GM10248 (cell line): ENCODE measurements around the gene MARS1.
"Not testable (repeated sequence)": the region's sequence is repeated elsewhere in the genome, so short reads cannot be mapped to it uniquely, and the experiment has no call there.

Experiments
- CTCF ChIA-PET: fragments of 300-600 bp; sonication (Branson Sonifier 250); formaldehyde crosslinking; extraction: SDS; loops from one replicate; lab custom pipeline; 2021; ENCODE audit warnings: antibody characterized with exemption; lab: Yijun Ruan, JAX
- POLR2A ChIA-PET: fragments of 350-650 bp; sonication (Branson Sonifier 250); formaldehyde crosslinking; extraction: SDS; loops from one replicate; lab custom pipeline; 2020; ENCODE audit warnings: antibody characterized with exemption; lab: Yijun Ruan, JAX
- DNase-seq: peaks from one replicate; pipeline ENCODE4 v3.0.0; 2012; ENCODE audit errors: extremely low spot score
- TF ChIP-seq, protein P1 (sequence below): IDR thresholded peaks from 2 replicates; pipeline ENCODE4 v1.5.1; 2012; ENCODE audit warnings: mild to moderate bottlenecking, low read depth; ENCODE audit errors: extremely low read depth, missing control alignments, control extremely low read depth

Gene MARS1

DNA sequence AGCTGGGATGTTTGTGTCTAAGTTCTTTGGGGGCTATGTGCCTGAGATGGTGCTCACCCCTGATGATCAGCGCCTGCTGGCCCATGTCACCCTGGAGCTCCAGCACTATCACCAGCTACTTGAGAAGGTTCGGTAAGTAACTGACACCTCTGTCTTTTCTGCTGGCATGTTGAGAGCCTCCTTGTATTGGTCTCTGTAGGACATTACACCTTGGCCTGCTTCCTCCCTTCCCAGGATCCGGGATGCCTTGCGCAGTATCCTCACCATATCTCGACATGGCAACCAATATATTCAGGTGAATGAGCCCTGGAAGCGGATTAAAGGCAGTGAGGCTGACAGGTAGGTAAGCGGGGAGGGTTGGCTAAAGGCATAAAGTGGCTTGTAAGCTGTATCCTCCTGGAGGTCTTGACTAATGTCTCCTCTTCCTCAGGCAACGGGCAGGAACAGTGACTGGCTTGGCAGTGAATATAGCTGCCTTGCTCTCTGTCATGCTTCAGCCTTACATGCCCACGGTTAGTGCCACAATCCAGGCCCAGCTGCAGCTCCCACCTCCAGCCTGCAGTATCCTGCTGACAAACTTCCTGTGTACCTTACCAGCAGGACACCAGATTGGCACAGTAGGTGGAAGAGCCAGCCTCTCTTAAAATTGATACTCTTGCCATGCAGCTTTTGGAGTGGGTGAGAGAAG lies 27.0 kb downstream of the MARS1 start:
- ChIA-PET POLR2A (interaction anchor here (0.8 to 0.9 kb wide), 2 partner anchors 9 to 11 kb away, joined by 3 to 5 read pairs; no protein-coding TSS in a partner anchor), CTCF (interaction anchor here (1.0 to 2.1 kb wide), 5 partner anchors 12 to 59 kb away, joined by 3 to 6 read pairs (median 4); partner anchors contain the start of gene INHBE)
- TF ChIP-seq, protein P1, sequence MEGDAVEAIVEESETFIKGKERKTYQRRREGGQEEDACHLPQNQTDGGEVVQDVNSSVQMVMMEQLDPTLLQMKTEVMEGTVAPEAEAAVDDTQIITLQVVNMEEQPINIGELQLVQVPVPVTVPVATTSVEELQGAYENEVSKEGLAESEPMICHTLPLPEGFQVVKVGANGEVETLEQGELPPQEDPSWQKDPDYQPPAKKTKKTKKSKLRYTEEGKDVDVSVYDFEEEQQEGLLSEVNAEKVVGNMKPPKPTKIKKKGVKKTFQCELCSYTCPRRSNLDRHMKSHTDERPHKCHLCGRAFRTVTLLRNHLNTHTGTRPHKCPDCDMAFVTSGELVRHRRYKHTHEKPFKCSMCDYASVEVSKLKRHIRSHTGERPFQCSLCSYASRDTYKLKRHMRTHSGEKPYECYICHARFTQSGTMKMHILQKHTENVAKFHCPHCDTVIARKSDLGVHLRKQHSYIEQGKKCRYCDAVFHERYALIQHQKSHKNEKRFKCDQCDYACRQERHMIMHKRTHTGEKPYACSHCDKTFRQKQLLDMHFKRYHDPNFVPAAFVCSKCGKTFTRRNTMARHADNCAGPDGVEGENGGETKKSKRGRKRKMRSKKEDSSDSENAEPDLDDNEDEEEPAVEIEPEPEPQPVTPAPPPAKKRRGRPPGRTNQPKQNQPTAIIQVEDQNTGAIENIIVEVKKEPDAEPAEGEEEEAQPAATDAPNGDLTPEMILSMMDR: no peak
- DNase-seq: no peak

DNA sequence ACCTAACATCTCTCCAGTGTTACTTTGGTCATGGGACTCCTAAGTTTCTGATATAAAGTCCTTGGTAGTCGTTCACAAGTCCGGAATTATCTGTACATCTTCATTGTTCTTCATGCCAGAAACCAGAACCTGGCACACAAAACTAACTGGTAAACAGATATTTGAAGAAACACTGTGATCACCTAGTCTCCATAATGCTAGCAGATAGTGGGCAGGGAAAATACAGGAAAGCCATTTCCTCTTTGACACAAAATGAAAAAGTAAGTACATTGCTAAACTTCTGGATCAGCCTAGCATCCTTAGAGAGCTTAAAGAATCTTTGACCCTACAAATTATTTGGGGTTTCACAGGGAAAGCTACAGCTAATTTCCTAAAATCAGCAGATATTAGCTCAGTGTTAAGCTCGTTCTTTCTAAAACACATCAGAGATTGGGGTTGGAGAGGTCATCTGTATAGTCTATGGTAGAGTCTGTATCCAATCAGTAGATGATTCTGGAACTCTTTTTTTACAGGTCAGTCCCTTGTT lies 27.6 kb downstream of the MARS1 start:
- TF ChIP-seq, protein P1: no peak
- DNase-seq: no peak
- ChIA-PET POLR2A (interaction anchor here (0.8 to 1.0 kb wide), 3 partner anchors 9 to 12 kb away, joined by 3 to 5 read pairs (median 3); no protein-coding TSS in a partner anchor), CTCF (interaction anchor here (1.0 to 2.1 kb wide), 5 partner anchors 13 to 60 kb away, joined by 3 to 6 read pairs (median 4); partner anchors contain the start of gene INHBE)

DNA sequence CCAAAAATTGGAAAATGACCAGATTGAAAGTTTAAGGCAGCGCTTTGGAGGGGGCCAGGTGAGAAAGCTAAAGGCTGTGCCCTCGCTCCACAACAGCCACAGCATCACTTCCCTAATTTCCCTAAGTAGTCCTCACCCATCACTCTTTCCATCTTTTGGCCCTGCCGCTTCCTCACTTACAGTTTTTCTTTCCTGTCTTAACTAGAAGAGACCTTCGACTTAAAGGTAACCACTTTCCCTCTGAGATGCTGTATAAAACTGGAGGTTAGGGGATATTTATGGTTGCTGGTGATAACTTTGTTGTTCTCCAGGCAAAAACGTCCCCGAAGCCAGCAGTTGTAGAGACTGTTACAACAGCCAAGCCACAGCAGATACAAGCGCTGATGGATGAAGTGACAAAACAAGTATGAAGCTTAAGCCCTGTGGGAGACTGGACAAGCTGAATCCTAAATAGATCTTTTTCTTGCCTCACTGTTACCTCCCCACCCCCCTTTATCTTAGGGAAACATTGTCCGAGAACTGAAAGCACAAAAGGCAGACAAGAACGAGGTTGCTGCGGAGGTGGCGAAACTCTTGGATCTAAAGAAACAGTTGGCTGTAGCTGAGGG lies 28.2 kb downstream of the MARS1 start:
- TF ChIP-seq, protein P1: no peak
- DNase-seq: no peak
- ChIA-PET POLR2A (interaction anchor here (0.6 to 3.7 kb wide), 3 partner anchors 11 to 842 kb away, joined by 3 to 20 read pairs (median 3); no protein-coding TSS in a partner anchor), CTCF (interaction anchor here (1.1 to 2.1 kb wide), 4 partner anchors 18 to 61 kb away, joined by 3 to 6 read pairs (median 5); partner anchors contain the start of gene INHBE)

DNA sequence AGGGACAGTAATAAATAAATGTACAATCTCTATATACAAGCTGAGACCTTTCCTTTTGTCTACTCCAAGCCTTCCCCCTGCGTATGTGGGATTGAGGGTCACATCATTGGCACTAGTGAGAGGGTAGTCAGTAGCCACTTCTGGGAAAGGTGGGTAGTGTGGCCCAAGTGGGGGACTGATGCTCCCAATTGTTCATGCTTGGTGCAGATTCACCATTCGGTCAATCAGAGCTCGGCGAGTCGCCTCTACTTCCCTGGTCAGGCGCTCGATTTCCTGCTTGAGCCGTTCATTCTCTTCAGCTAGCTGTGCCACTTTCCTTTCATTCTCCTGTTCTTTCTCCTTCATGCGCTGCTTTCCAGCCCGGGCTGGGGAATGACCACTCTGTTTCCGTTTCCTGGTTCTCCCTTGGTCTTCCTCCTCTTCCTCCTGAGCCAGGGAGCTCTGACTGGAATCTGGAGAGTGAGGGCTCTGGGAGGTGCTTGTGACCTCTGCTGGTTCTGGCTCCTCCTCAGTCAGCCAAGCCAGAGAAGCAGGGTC lies 28.8 kb downstream of the MARS1 start:
- POLR2A ChIA-PET: interaction anchor here (0.6 to 3.7 kb wide), 4 partner anchors 10 to 843 kb away, joined by 3 to 20 read pairs (median 4); no protein-coding TSS in a partner anchor
- TF ChIP-seq, protein P1: no peak

DNA sequence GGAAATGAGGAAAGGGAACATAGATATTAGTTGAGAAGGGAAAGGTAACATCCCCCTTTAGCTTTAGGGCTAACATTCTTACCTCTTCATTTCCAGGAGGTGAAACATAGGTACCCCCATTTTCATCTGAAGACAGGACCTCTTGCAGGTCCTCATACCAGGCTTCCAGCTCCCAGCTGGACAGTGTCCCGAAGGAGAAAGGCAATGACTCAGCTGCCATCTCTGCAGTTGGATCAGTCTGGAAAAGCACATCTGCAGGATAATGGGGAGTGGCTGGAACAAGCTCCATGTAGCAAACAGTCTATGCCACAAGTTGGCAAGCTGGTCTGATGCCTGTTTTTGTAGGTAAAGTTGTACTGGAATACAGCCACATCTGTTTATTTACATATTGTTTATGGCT lies 29.3 kb downstream of the MARS1 start:
- TF ChIP-seq, protein P1: no peak
- ChIA-PET CTCF (interaction anchor here (0.7 to 1.5 kb wide), 3 partner anchors 21 to 273 kb away, joined by 3 to 5 read pairs (median 3); no protein-coding TSS in a partner anchor), POLR2A (interaction anchor here (1.4 to 3.7 kb wide), 3 partner anchors 16 to 58 kb away, joined by 5 to 20 read pairs (median 5); partner anchors contain the start of gene ARHGAP9)
- DNase-seq: no peak

More for the DNA sequence above, 28.8 kb downstream of the MARS1 start:
- no peak for DNase-seq
- CTCF ChIA-PET: interaction anchor here (1.1 to 2.1 kb wide), 3 partner anchors 22 to 272 kb away, joined by 3 to 5 read pairs (median 5); partner anchors contain the start of gene INHBE

DNA sequence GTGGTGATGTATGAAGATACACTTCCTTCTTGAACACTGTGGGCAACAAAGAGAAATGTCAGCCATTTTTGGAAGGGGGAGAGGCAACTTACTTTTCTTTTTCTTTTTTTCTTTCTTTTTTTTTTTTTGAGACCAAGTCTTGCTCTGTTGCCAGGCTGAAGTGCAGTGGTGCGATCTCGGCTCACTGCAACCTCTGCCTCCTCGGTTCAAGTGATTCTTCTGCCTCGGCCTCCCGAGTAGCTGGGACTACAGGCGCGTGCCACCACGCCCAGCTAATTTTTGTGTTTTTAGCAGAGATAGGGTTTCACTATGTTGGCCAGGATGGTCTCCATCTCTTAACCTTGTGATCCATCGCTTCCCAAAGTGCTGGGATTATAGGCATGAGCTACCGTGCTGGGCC lies 29.9 kb downstream of the MARS1 start:
- not testable (repeated sequence) for DNase-seq
- ChIA-PET POLR2A (interaction anchor here (0.7 to 3.7 kb wide), 7 partner anchors 17 to 248 kb away, joined by 3 to 20 read pairs (median 5); partner anchors contain the start of gene ARHGAP9), CTCF (interaction anchor here (0.7 to 1.5 kb wide), 3 partner anchors 21 to 273 kb away, joined by 3 to 5 read pairs (median 3); no protein-coding TSS in a partner anchor)
